GM23338 (cell line): Measurements from ENCODE around the gene ERP27. TPM values are rescaled to one million over a fixed set of nuclear protein-coding genes. Genes with fewer than 3 reads are reported as not detected.

Experiments
- ATAC-seq: fragments of 200-7000 bp; cut with Tn5 transposase; 3 replicates; pipeline ENCODE4 v1.9.1; 2020
- DNase-seq: peaks from one replicate; pipeline ENCODE4 v3.0.0-alpha.2; 2015; ENCODE audit warnings: low spot score
- H2AFZ ChIP-seq: fragments of 200-600 bp; sonication (generic); 2 replicates; pipeline ENCODE4 v1.8.0; 2016; ENCODE audit warnings: antibody characterized with exemption, mild to moderate bottlenecking, moderate library complexity
- H3F3A ChIP-seq: fragments of 200-600 bp; sonication (generic); replicated peaks from 2 replicates; pipeline ENCODE4 v1.8.0; 2017; ENCODE audit warnings: antibody characterized with exemption, mixed run types, low read depth
- H3K27ac ChIP-seq: fragments of 200-600 bp; sonication (generic); 2 replicates; pipeline ENCODE4 v1.6.1; 2016; ENCODE audit warnings: low read depth
- H3K27me3 ChIP-seq: fragments of 200-600 bp; sonication (generic); 2 replicates; pipeline ENCODE4 v1.8.0; 2016; ENCODE audit warnings: mild to moderate bottlenecking, mixed run types, moderate library complexity; ENCODE audit not compliant: insufficient read depth
- H3K36me3 ChIP-seq: fragments of 200-600 bp; sonication (generic); 2 replicates; pipeline ENCODE4 v1.8.0; 2016; ENCODE audit warnings: mild to moderate bottlenecking; ENCODE audit not compliant: insufficient read depth
- H3K4me1 ChIP-seq: fragments of 200-600 bp; sonication (generic); 2 replicates; pipeline ENCODE4 v1.8.0; 2016; ENCODE audit warnings: mild to moderate bottlenecking, moderate library complexity; ENCODE audit not compliant: insufficient read depth
- H3K4me2 ChIP-seq: fragments of 200-600 bp; sonication (generic); 2 replicates; pipeline ENCODE4 v1.7.1; 2017; ENCODE audit warnings: mixed run types
- H3K4me3 ChIP-seq: fragments of 200-600 bp; sonication (generic); 2 replicates; pipeline ENCODE4 v1.6.1; 2016; ENCODE audit warnings: mixed run types
- H3K79me2 ChIP-seq: fragments of 200-600 bp; sonication (generic); replicated peaks from 2 replicates; pipeline ENCODE4 v1.8.0; 2017; ENCODE audit warnings: mild to moderate bottlenecking; ENCODE audit not compliant: insufficient read depth
- H3K9me2 ChIP-seq: fragments of 200-600 bp; sonication (generic); 2 replicates; pipeline ENCODE4 v1.8.0; 2017; ENCODE audit not compliant: insufficient read depth
- H4K20me1 ChIP-seq: fragments of 200-600 bp; sonication (generic); replicated peaks from 2 replicates; pipeline ENCODE4 v1.8.0; 2017; ENCODE audit warnings: mild to moderate bottlenecking; ENCODE audit not compliant: insufficient read depth
- H3K27ac Mint-ChIP-seq: 2 replicates; pipeline ENCODE4 v1.8.0; 2020; ENCODE audit warnings: inconsistent platforms, mild to moderate bottlenecking, moderate library complexity, mixed read lengths
- H3K27me3 Mint-ChIP-seq: 3 replicates; pipeline ENCODE4 v1.8.0; 2022; ENCODE audit warnings: low read depth, mild to moderate bottlenecking, moderate library complexity, mixed read lengths, inconsistent platforms; ENCODE audit not compliant: insufficient read depth, poor library complexity
- H3K36me3 Mint-ChIP-seq: 3 replicates; pipeline ENCODE4 v1.8.0; 2021; ENCODE audit warnings: low read depth, mild to moderate bottlenecking, inconsistent platforms, moderate library complexity, mixed read lengths
- H3K4me1 Mint-ChIP-seq: 3 replicates; pipeline ENCODE4 v1.8.0; 2020; ENCODE audit warnings: mild to moderate bottlenecking, inconsistent platforms, mixed read lengths
- H3K4me3 Mint-ChIP-seq: 3 replicates; pipeline ENCODE4 v1.8.0; 2021; ENCODE audit warnings: moderate library complexity, mild to moderate bottlenecking, inconsistent platforms, mixed read lengths
- H3K9me3 Mint-ChIP-seq: 3 replicates; pipeline ENCODE4 v1.8.0; 2020; ENCODE audit warnings: moderate library complexity, mild to moderate bottlenecking, inconsistent platforms, mixed read lengths
- CREB1 ChIP-seq: fragments of 250-450 bp; sonication (Bioruptor Pico); IDR thresholded peaks from 2 replicates; pipeline ENCODE4 v1.5.0; 2020; ENCODE audit warnings: low read depth, mild to moderate bottlenecking, moderate library complexity
- EZH2 ChIP-seq: fragments of 200-600 bp; sonication (generic); IDR thresholded peaks from one replicate; pipeline ENCODE4 v1.8.0; 2017; ENCODE audit warnings: antibody characterized with exemption, mild to moderate bottlenecking, low read depth; ENCODE audit not compliant: unreplicated experiment
- JUNB ChIP-seq: IDR thresholded peaks from one replicate; pipeline ENCODE4 v1.6.1; 2016; ENCODE audit warnings: antibody characterized with exemption; ENCODE audit not compliant: unreplicated experiment
- NANOG ChIP-seq: IDR thresholded peaks from 2 replicates; pipeline ENCODE4 v1.6.1; 2016; ENCODE audit warnings: antibody characterized with exemption, borderline replicate concordance
- STAT1 ChIP-seq: IDR thresholded peaks from one replicate; pipeline ENCODE4 v1.6.1; 2016; ENCODE audit warnings: antibody characterized with exemption; ENCODE audit not compliant: unreplicated experiment
- ZNF114 ChIP-seq: fragments of 250-450 bp; sonication (Bioruptor Pico); IDR thresholded peaks from 2 replicates; pipeline ENCODE4 v1.5.0; 2020; ENCODE audit warnings: mild to moderate bottlenecking, moderate library complexity
- polyA plus RNA-seq: library from polyadenylated mRNA; unstranded; fragments of >200 nt; fragmentation: Nextera tagmentation; extraction: Ambion mirVana; gene quantifications from 2 replicates; pipeline ENCODE4 v1.2.1, GENCODE V29; 2016
- total RNA-seq: library from RNA; depleted of rRNA; stranded (reverse); fragments of >200 nt; shearing (Covaris generic); gene quantifications from 2 replicates; pipeline ENCODE4 v1.2.3, GENCODE V29; 2014
- TF ChIP-seq, protein P1 (sequence below): IDR thresholded peaks from 2 replicates; pipeline ENCODE4 v1.6.1; 2016; ENCODE audit warnings: antibody characterized with exemption
- TF ChIP-seq, protein P2 (sequence below), 2 experiments: fragments of 200-600 bp in 1 of 2; sonication (generic) in 1 of 2; conservative IDR thresholded peaks; 2 replicates each; pipeline versions ENCODE4 v1.5.1 to v1.6.1; 2016 to 2017; ENCODE audit warnings: antibody characterized with exemption in 2 of 2, low read depth in 2 of 2, mild to moderate bottlenecking in 2 of 2, moderate library complexity in 1 of 2
- TF ChIP-seq, protein P3 (sequence below): IDR thresholded peaks from one replicate; pipeline ENCODE4 v1.6.1; 2018; ENCODE audit warnings: antibody characterized with exemption; ENCODE audit not compliant: unreplicated experiment

Gene ERP27
- total and polyA plus RNA-seq, 2 experiments from 2014 or later: not detected

DNA sequence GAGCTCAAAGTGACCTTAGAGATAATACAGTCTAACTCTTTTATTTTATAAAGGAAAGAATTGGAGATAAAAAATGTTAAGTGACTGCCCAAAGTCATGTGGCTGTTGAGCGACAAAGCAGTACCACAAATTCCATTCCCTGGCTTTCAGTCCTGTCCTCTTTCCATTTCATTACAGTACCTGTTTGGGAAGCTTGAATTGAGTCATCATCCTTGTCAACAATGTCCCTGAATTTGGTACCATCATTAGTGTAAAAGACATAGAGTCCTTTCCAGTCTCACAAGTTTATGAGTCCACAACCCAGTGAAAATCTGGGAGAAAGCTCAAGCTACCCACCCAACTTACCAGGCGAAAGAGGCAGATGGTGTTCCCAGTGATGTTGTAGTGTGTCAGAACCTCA is 3.8 kb downstream of the ERP27 start:
- H3K36me3 Mint-ChIP-seq: no peaks in the 10 kb centered on the region
- Histone ChIP-seq H3F3A (no peaks in the 10 kb centered on the region), H3K79me2 (no peaks in the 10 kb centered on the region), H3K4me3 (no peak overlapping the region), H3K4me2 (no peak overlapping the region), H3K36me3 (no peaks in the 10 kb centered on the region), H3K9me2 (no peaks in the 10 kb centered on the region), H3K27ac (no peak overlapping the region), H4K20me1 (no peaks in the 10 kb centered on the region), H3K27me3 (no peaks in the 10 kb centered on the region), H2AFZ (no peak overlapping the region), H3K4me1 (peaks cover under 1% of the 10 kb centered on the region; the same call in 1 of the 2 replicates)
- no peaks in the 10 kb centered on the region for H3K9me3 Mint-ChIP-seq
- H3K27me3 Mint-ChIP-seq: peaks cover 3% of the 10 kb centered on the region
- no peak overlapping the region for H3K27ac Mint-ChIP-seq
- TF ChIP-seq EZH2: no peak
- TF ChIP-seq, protein P1, sequence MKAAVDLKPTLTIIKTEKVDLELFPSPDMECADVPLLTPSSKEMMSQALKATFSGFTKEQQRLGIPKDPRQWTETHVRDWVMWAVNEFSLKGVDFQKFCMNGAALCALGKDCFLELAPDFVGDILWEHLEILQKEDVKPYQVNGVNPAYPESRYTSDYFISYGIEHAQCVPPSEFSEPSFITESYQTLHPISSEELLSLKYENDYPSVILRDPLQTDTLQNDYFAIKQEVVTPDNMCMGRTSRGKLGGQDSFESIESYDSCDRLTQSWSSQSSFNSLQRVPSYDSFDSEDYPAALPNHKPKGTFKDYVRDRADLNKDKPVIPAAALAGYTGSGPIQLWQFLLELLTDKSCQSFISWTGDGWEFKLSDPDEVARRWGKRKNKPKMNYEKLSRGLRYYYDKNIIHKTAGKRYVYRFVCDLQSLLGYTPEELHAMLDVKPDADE: no peak
- no peak for TF ChIP-seq STAT1
- DNase-seq (no peak), ATAC-seq (no peak)
- no peak overlapping the region for H3K4me3 Mint-ChIP-seq
- H3K4me1 Mint-ChIP-seq: peaks cover 3% of the 10 kb centered on the region; the same call in 1 of the 3 replicates

DNA sequence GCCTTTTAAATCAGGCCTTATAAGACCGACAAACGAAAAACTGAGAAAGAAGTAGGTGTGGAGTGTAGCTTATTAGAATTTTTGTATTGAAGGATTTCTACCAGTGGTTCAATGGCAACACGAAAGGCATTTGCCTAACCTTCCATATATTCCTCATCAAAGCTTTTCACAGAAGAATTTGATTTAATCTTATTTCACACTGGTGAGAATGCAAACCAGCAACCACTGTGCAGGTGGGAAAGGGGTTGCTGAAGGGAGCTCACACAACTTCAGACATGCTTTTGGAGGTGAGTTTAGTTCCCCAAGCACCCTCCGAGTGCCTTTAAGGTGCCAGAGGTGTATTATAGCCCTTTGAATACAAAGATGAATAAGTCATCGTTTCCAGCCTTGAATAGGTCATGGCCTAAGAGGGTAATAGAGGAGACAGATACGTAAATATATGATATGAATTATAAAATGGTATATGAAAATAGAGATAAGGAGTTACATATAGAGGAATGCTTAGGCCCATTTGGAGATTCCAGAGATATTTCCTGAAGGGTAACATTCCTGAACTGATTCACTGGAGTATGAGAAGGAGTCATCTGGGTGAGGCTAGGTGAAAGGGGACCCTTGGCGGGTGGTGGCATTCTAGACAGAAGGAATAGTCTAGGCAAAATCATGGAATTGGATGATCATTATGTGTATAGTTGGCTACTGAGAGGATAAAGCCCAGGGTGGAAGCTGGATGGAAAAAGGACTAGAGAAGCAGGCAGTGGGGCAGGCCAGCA is 6.4 kb downstream of the ERP27 start:
- no peaks in the 10 kb centered on the region for H3K36me3 Mint-ChIP-seq
- no peak overlapping the region for H3K4me2 ChIP-seq
- no peak for ATAC-seq
- TF ChIP-seq, protein P2, sequence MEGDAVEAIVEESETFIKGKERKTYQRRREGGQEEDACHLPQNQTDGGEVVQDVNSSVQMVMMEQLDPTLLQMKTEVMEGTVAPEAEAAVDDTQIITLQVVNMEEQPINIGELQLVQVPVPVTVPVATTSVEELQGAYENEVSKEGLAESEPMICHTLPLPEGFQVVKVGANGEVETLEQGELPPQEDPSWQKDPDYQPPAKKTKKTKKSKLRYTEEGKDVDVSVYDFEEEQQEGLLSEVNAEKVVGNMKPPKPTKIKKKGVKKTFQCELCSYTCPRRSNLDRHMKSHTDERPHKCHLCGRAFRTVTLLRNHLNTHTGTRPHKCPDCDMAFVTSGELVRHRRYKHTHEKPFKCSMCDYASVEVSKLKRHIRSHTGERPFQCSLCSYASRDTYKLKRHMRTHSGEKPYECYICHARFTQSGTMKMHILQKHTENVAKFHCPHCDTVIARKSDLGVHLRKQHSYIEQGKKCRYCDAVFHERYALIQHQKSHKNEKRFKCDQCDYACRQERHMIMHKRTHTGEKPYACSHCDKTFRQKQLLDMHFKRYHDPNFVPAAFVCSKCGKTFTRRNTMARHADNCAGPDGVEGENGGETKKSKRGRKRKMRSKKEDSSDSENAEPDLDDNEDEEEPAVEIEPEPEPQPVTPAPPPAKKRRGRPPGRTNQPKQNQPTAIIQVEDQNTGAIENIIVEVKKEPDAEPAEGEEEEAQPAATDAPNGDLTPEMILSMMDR (conservative IDR thresholded peaks at IDR 0.05; ENCODE audit: low read depth in 2 of 2): no peak
- TF ChIP-seq NANOG: no peak
- TF ChIP-seq, protein P3, sequence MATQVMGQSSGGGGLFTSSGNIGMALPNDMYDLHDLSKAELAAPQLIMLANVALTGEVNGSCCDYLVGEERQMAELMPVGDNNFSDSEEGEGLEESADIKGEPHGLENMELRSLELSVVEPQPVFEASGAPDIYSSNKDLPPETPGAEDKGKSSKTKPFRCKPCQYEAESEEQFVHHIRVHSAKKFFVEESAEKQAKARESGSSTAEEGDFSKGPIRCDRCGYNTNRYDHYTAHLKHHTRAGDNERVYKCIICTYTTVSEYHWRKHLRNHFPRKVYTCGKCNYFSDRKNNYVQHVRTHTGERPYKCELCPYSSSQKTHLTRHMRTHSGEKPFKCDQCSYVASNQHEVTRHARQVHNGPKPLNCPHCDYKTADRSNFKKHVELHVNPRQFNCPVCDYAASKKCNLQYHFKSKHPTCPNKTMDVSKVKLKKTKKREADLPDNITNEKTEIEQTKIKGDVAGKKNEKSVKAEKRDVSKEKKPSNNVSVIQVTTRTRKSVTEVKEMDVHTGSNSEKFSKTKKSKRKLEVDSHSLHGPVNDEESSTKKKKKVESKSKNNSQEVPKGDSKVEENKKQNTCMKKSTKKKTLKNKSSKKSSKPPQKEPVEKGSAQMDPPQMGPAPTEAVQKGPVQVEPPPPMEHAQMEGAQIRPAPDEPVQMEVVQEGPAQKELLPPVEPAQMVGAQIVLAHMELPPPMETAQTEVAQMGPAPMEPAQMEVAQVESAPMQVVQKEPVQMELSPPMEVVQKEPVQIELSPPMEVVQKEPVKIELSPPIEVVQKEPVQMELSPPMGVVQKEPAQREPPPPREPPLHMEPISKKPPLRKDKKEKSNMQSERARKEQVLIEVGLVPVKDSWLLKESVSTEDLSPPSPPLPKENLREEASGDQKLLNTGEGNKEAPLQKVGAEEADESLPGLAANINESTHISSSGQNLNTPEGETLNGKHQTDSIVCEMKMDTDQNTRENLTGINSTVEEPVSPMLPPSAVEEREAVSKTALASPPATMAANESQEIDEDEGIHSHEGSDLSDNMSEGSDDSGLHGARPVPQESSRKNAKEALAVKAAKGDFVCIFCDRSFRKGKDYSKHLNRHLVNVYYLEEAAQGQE: no peak
- no peak for TF ChIP-seq CREB1 (CRISPR knock-in tag)
- TF ChIP-seq JUNB: no peak
- TF ChIP-seq ZNF114 (CRISPR knock-in tag): no peak
- TF ChIP-seq, protein P1: no peak

More for the DNA sequence above, 6.4 kb downstream of the ERP27 start:
- Histone ChIP-seq H3K79me2 (no peaks in the 10 kb centered on the region), H3K9me2 (no peaks in the 10 kb centered on the region), H3K36me3 (no peaks in the 10 kb centered on the region), H3F3A (no peaks in the 10 kb centered on the region), H2AFZ (no peak overlapping the region), H3K27me3 (no peaks in the 10 kb centered on the region), H3K4me3 (no peak overlapping the region), H3K27ac (no peak overlapping the region), H3K4me1 (peaks cover 9% of the 10 kb centered on the region; the same call in 1 of the 2 replicates), H4K20me1 (no peaks in the 10 kb centered on the region)
- DNase-seq: no peak
- H3K27ac Mint-ChIP-seq: no peak overlapping the region
- peaks cover 18% of the 10 kb centered on the region; the same call in 2 of the 3 replicates for H3K4me1 Mint-ChIP-seq
- no peak overlapping the region for H3K4me3 Mint-ChIP-seq
- H3K9me3 Mint-ChIP-seq: no peaks in the 10 kb centered on the region
- H3K27me3 Mint-ChIP-seq: peaks cover 6% of the 10 kb centered on the region
